Spleen (tissue), 11 donors: ENCODE measurements around the gene CR1. TPM values are rescaled to one million over a fixed set of nuclear protein-coding genes. Genes with fewer than 3 reads are reported as not detected.
"Not testable (repeated sequence)": the region's sequence is repeated elsewhere in the genome, so short reads cannot be mapped to it uniquely, and the experiment has no call there.

Experiments
- DNase-seq: peaks from one replicate; pipeline ENCODE4 v3.0.0-alpha.2; 2020
- H3K27ac ChIP-seq, 8 donors: fragments of 200-600 bp; sonication (generic) in 7 of 8; 1 replicate in 4 of 8; 2 replicates in 4 of 8; pipeline versions ENCODE4 v1.5.0 to v1.8.0; 2016 to 2021; ENCODE audit warnings: inconsistent platforms in 4 of 8, mild to moderate bottlenecking in 4 of 8, moderate library complexity in 1 of 8
- H3K27me3 ChIP-seq, 7 donors: fragments of 200-600 bp; sonication (generic) in 6 of 7; replicated peaks in 1 of 7; 1 replicate in 4 of 7; 2 replicates in 3 of 7; pipeline versions ENCODE4 v1.5.0 to v1.8.0; 2016 to 2021; ENCODE audit warnings: inconsistent platforms in 3 of 7, mild to moderate bottlenecking in 1 of 7
- H3K36me3 ChIP-seq, 6 donors: fragments of 200-600 bp; sonication (generic) in 5 of 6; 1 replicate in 4 of 6; 2 replicates in 2 of 6; pipeline versions ENCODE4 v1.5.0 to v1.8.0; 2016 to 2021; ENCODE audit warnings: inconsistent platforms in 2 of 6
- H3K4me1 ChIP-seq, 6 donors: fragments of 200-600 bp; sonication (generic) in 5 of 6; 1 replicate in 3 of 6; 2 replicates in 3 of 6; pipeline versions ENCODE4 v1.5.0 to v1.8.0; 2016 to 2021; ENCODE audit warnings: inconsistent platforms in 3 of 6
- H3K4me3 ChIP-seq, 8 donors: fragments of 200-600 bp; sonication (generic) in 7 of 8; 1 replicate in 4 of 8; 2 replicates in 4 of 8; pipeline versions ENCODE4 v1.5.0 to v1.8.0; 2016 to 2021; ENCODE audit warnings: inconsistent platforms in 4 of 8, mild to moderate bottlenecking in 4 of 8, moderate library complexity in 2 of 8
- H3K9me3 ChIP-seq, 8 donors: fragments of 200-600 bp; sonication (generic) in 7 of 8; 1 replicate in 4 of 8; 2 replicates in 4 of 8; pipeline versions ENCODE4 v1.5.0 to v1.8.0; 2016 to 2021; ENCODE audit warnings: inconsistent platforms in 4 of 8
- POLR2A ChIP-seq, 3 donors: fragments of 450-650 bp; IDR thresholded peaks; one replicate each; pipeline ENCODE4 v1.5.1; 2017; ENCODE audit warnings: antibody characterized with exemption in 3 of 3, mild to moderate bottlenecking in 1 of 3
- POLR2AphosphoS5 ChIP-seq, 3 donors: sonication (generic); formaldehyde crosslinking; IDR thresholded peaks; one replicate each; pipeline ENCODE4 v1.5.1; 2017; ENCODE audit warnings: antibody characterized with exemption in 3 of 3
- WGBS, 5 donors: extraction: QIAGEN DNeasy Blood & Tissue Kit in 3 of 5; methylation state at CpG; one replicate each; pipeline versions ENCODE4 v1.1.5 to v1.1.7; 2013 to 2018; 5-methylcytosine and 5-hydroxymethylcytosine counted together
- intact Hi-C: fragments of 100-400 bp; cut with DNase I; formaldehyde crosslinking; loops from one replicate; pipeline ENCODE4 v1.15.0; 2023; ENCODE audit warnings: low total_unique reads
- polyA plus RNA-seq, 3 donors: library from polyadenylated mRNA; stranded (reverse); fragments of 200-250 nt; gene quantifications; one replicate each; pipeline ENCODE4 v1.2.1, GENCODE V29; 2013
- total RNA-seq, 7 donors: library from RNA; depleted of rRNA in 3 of 7; stranded (reverse); fragments of >200 nt in 3 of 7; fragmentation: NEBNext Ultra II Directional in 4 of 7; extraction: Animal tissue kit (Norgen Biotek cat#: 25700) in 4 of 7; gene quantifications; one replicate each; pipeline versions ENCODE4 v1.1.0 to v1.2.1, GENCODE V29; 2016 to 2021
- TF ChIP-seq, protein P1 (sequence below), 11 experiments: fragments of 200-600 bp in 7 of 11; fragments of 450-650 bp in 4 of 11; sonication (generic) in 4 of 11; IDR thresholded peaks in 8 of 11; conservative IDR thresholded peaks in 3 of 11; 1 replicate in 7 of 11; 2 replicates in 4 of 11; pipeline versions ENCODE4 v1.4.0 to v1.8.0; 2016 to 2021; ENCODE audit warnings: antibody characterized with exemption in 11 of 11, inconsistent platforms in 4 of 11, mild to moderate bottlenecking in 1 of 11
- donor health status: healthy with polysubstance abuse.
- donor health status: DM: no; HTN: no; CAD: no; lungs with moderate emphysema.
- donor health status: DM: no; HTN: no; CAD: no.
- donor health status: Bipolar disorder and iron deficiency.
- donor health status: healthy.
- donor health status: DM: no; HTN: no; CAD: no.
- donor health status: DM: yes; HTN: yes; CAD: no.

CR1 gene
- total and polyA plus RNA-seq, 10 donors = 30.5 to 290 (median 159) TPM

DNA sequence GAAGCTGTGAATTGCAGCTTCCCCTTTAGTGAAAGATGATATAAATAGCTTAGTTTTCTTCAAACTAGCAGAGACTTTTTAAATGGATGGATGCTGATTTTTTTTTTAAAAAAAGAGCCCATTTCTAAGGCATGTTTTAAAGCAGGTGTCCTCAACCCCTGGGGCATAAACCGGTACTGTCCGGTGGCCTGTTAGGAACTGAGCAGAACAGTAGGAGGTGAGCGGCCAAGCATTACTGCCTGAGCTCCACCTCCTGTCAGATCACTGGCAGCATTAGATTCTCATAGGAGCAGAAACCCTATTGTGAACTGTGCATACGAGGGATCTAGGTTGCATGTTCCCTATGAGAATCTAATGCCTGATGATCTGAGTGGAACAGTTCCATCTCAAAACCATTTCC, 180.2 kb downstream of the CR1 start:
- intact Hi-C loops = no loop called here
- Histone ChIP-seq H3K27me3 (peaks cover 0 to 16% (median 0%) of the 10 kb centered on the region in 7 donors), H3K36me3 (no peaks in the 10 kb centered on the region), H3K4me3 (no peak overlapping the region), H3K9me3 (no peaks in the 10 kb centered on the region), H3K4me1 (no peaks in the 10 kb centered on the region), H3K27ac (no peak overlapping the region)
- WGBS, 5 donors = 71 to 84% (median 81%) methylated on average over 4 of the region's 4 CpGs
- no peak for DNase-seq
- TF ChIP-seq POLR2AphosphoS5 (IDR thresholded peaks at IDR 0.05) (no peak), POLR2A (IDR thresholded peaks at IDR 0.05) (no peak)
- TF ChIP-seq, protein P1, sequence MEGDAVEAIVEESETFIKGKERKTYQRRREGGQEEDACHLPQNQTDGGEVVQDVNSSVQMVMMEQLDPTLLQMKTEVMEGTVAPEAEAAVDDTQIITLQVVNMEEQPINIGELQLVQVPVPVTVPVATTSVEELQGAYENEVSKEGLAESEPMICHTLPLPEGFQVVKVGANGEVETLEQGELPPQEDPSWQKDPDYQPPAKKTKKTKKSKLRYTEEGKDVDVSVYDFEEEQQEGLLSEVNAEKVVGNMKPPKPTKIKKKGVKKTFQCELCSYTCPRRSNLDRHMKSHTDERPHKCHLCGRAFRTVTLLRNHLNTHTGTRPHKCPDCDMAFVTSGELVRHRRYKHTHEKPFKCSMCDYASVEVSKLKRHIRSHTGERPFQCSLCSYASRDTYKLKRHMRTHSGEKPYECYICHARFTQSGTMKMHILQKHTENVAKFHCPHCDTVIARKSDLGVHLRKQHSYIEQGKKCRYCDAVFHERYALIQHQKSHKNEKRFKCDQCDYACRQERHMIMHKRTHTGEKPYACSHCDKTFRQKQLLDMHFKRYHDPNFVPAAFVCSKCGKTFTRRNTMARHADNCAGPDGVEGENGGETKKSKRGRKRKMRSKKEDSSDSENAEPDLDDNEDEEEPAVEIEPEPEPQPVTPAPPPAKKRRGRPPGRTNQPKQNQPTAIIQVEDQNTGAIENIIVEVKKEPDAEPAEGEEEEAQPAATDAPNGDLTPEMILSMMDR (IDR thresholded peaks at IDR 0.05 in 8 of 11, conservative IDR thresholded peaks at IDR 0.05 in 3 of 11) = no peak

DNA sequence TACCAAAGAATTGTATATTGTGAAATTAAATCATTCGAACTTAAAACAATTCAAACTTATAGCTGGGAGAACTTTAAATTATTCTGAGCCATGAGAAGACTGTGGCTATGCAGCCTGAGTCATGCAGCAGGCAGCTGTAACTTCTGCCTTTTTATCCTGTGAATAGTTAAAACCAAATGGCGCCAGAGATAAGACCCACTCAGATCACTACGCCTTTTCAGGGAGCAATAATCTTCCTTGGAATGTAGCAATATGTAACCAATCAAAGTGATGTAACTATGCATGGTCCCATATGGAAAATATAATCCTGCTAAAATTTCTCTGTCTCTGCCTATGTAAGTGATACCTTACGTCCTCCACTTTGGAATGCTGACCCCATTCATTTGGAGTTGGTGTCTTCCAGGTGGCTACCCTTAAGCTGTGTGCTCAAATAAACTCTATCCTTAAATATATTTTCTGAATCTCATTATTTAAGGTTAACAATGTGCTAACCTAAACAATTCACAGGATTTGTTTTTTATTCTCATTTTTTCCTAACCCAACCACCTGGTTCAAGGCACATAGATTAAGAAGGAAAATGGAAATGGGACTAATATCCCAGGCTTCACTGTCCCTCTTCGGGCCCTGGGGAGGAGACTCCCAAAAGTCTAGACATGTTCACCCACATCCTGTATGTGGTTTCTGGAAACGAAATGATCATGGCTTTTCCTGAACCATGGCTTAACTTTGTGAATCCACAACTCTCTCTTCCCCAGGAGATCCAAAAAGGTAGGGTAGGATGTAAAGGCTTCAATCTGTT, 184.8 kb downstream of the CR1 start:
- H3K9me3 ChIP-seq, H3K4me3 ChIP-seq, H3K27me3 ChIP-seq, H3K36me3 ChIP-seq, DNase-seq, H3K4me1 ChIP-seq, H3K27ac ChIP-seq, intact Hi-C loops: not testable (repeated sequence)
- WGBS, 5 donors = 61 to 73% (median 66%) methylated on average over 6 of the region's 6 CpGs

DNA sequence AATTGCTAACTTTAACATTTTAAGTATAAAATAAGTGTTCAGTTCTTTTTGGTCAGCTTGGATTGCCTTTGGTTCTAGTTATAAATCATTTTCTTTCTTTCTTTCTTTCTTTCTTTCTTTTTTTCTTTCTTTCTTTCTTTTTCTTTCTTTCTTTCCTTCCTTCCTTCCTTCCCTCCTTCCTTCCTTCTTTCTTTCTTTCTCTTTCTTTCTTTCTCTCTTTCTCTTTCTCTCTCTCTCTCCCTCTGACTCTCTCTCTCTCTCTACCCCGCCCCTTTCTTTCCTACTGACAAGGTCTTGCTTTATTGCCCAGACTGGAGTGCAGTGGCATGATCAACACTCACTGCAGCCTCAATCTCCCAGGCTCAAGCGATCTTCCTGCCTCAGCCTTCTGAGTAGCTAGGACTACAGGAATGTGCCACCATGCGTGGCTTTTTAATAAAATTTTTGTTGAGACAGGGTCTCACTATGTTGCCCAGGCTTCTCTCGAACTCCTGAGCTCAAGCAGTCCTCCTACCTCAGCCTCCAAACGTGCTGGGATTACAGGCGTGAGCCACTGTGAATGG, 187.0 kb downstream of the CR1 start:
- 82 to 91% (median 90%) methylated on average over 6 of the region's 6 CpGs for WGBS, 5 donors
- H3K9me3 ChIP-seq, H3K36me3 ChIP-seq, H3K4me1 ChIP-seq, intact Hi-C loops, H3K4me3 ChIP-seq, DNase-seq, H3K27ac ChIP-seq, H3K27me3 ChIP-seq: not testable (repeated sequence)

DNA sequence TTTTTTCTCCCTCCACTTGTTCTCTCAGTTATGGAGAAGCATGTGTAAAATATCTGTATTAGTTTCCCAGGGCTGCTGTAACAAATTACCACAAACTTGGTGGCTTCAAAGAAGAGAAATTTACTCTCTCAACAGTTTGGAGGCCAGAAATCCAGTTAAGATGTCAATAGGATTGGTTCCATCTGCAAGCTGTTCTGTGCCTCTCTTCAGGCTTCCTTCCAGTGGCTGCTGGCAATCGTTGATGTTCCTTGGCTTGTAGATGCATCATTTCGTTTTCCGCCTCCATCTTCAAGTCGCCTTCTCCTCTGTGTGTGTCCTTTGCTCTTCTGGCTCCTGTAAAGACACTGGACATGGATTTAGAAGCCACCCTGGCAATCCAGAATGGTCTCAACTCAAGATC, 194.6 kb downstream of the CR1 start:
- H3K27me3 ChIP-seq, H3K36me3 ChIP-seq, H3K4me3 ChIP-seq, intact Hi-C loops, H3K9me3 ChIP-seq, DNase-seq, H3K4me1 ChIP-seq, H3K27ac ChIP-seq: not testable (repeated sequence)
- WGBS, 5 donors = 88 to 97% (median 92%) methylated on average over 4 of the region's 4 CpGs

DNA sequence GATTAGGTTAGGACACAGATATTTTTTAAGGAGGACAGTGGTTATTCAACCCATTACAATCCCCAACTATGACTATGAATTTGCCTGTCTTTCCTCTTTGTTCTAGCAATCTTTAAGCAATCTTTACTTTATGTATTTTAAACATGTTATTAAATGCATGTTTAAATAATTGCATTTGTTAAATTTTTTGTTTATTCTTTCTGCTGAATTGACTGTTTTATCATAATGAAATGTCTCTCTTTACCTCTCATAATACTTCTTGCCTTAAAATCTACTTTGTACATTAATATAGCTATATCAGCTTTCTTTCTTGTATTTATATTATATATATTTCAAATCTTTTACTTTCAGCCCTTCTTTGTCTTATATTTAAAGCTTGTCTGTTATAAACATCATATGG, 195.1 kb downstream of the CR1 start:
- no peak for TF ChIP-seq POLR2AphosphoS5 (IDR thresholded peaks at IDR 0.05)
- TF ChIP-seq, protein P1 (IDR thresholded peaks at IDR 0.05 in 8 of 11, conservative IDR thresholded peaks at IDR 0.05 in 3 of 11) = no peak
- no peak for TF ChIP-seq POLR2A (IDR thresholded peaks at IDR 0.05)

More for the DNA sequence above, 195.1 kb downstream of the CR1 start:
- Histone ChIP-seq H3K4me1 (no peaks in the 10 kb centered on the region), H3K4me3 (no peak overlapping the region), H3K27ac (no peak overlapping the region), H3K36me3 (no peaks in the 10 kb centered on the region), H3K27me3 (no peaks in the 10 kb centered on the region), H3K9me3 (no peaks in the 10 kb centered on the region)
- DNase-seq = no peak
- intact Hi-C loops = no loop called here

Other genes starting within 250 kb of the CR1 start
- 100 to 1,000 TPM in 5 of 7 donors, 10 to 100 TPM in 2; 97.0 to 229 (median 116) TPM for gene CD55, start 174.5 kb upstream of the CR1 start, total RNA-seq
- gene CD55, start 174.5 kb upstream of the CR1 start, polyA plus RNA-seq = 10 to 100 TPM; 28.5 to 41.1 (median 28.5) TPM
- 100 to 1,000 TPM in 6 of 7 donors, 10 to 100 TPM in 1; 87.2 to 174 (median 111) TPM for gene CR2, start 41.8 kb upstream of the CR1 start, total RNA-seq
- 100 to 1,000 TPM; 190 to 284 (median 254) TPM for gene CR2, start 41.8 kb upstream of the CR1 start, polyA plus RNA-seq
- 1 to 10 TPM in 5 of 7 donors, under 1 TPM in 2; 0.77 to 7.1 (median 1.4) TPM for gene CR1L, start 149.0 kb downstream of the CR1 start, total RNA-seq
- gene CR1L, start 149.0 kb downstream of the CR1 start, polyA plus RNA-seq = 1 to 10 TPM in 2 of 3 donors, under 1 TPM in 1; 0.63 to 1.6 (median 1.0) TPM